Measurements from ENCODE around the gene TTC23. TPM values are rescaled to one million over a fixed set of nuclear protein-coding genes. Genes with fewer than 3 reads are reported as not detected.

Gene TTC23
- total and polyA plus RNA-seq, 4 experiments from 2014 or later, result 0.45 to 0.79 (median 0.67) TPM; not detected in 1

DNA sequence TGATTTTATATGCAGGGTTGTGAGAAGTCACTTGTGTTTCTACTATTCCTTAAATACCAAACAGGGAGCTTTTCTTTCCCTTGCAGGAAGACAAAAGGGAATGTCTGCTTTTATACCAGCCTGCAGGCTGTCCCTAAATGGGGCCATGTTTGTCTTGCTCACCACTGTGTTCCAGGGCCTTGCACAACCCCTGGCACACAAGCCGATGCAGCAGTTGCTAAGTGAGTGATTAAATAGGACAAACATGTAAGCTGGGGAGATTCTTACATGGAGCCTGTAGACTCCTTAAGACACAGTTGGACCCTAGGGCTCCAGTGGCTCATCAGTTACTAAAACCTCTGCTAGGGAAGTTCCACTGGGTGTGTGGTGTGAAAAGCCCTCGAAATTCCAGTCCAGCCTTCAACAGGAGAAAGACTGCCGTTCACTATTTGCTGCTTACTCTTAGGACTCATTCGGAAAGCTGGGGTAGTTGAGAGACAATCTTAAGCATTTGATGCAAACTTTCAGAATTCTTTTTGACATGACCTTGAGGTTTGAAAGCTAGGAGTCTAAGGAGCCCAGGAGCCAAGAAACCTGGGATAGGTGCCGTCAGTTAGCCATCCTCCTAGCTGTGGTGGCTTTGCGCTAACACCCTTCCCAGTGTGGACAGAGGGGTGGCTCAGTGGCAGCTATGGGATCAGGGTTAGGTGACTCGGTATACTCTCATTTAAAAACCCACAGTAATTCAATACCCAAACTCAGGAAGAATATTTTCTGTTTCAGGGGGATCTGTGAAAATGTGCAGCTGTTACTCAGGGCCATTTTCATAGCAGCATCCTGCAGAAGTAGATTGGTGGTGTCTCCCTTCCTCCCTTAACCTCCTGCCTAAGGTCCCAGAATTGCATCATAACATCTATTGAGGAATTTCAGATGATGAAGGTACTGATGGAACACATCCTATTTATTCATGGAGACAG is 105.4 kb downstream of the TTC23 start:
- DNase-seq, result no peak
- H3K36me3 ChIP-seq (ENCODE audit: insufficient read depth, low read length), result no peaks in the 10 kb centered on the region
- Mint-ChIP-seq H3K27me3 (no peaks in the 10 kb centered on the region), H3K4me3 (no peak overlapping the region), H3K4me1 (no peaks in the 10 kb centered on the region), H3K36me3 (no peaks in the 10 kb centered on the region), H3K27ac (no peak overlapping the region), H3K9me3 (no peaks in the 10 kb centered on the region)
- no peaks in the 10 kb centered on the region for H3K9me3 ChIP-seq (ENCODE audit: control insufficient read depth in 1 of 2, low read length in 2 of 2)
- H3K27me3 ChIP-seq (ENCODE audit: insufficient read depth, low read length), result no peaks in the 10 kb centered on the region
- ChIA-PET POLR2A (ENCODE audit: partially characterized antibody) (no interaction called here), CTCF (ENCODE audit: partially characterized antibody) (no interaction called here)
- no peak overlapping the region for H3K27ac ChIP-seq (ENCODE audit: low read depth, low read length)
- no peak overlapping the region for H3K4me3 ChIP-seq (ENCODE audit: low read length in 2 of 2)
- intact Hi-C loops (cut with micrococcal nuclease), result no loop called here
- H3K4me1 ChIP-seq (ENCODE audit: insufficient read depth, low read length), result no peaks in the 10 kb centered on the region

DNA sequence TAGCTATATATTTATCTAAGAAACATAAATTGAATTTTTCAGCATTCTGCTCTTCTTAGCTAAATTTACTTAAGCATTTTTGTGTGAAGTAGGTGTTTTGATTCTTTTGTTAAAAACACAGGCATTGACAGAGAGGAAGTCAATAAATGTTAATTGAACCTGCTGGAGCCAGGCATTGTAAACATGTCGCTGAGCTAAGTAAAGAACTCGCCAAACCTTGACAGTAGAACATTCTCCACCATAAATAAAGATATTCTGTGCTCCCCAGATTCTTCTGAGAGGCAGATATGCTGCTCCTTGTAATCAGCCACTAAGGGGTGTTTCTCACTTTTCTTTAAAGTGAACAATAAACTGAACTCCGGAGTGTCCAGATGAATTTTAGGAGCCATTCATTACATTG is 106.1 kb downstream of the TTC23 start:
- H3K36me3 ChIP-seq (ENCODE audit: insufficient read depth, low read length), result no peaks in the 10 kb centered on the region
- H3K27ac ChIP-seq (ENCODE audit: low read depth, low read length), result no peak overlapping the region
- H3K4me1 Mint-ChIP-seq, result no peaks in the 10 kb centered on the region
- intact Hi-C loops (cut with micrococcal nuclease), result no loop called here
- ChIA-PET CTCF (ENCODE audit: partially characterized antibody) (no interaction called here), POLR2A (ENCODE audit: partially characterized antibody) (no interaction called here)
- H3K4me3 Mint-ChIP-seq, result no peak overlapping the region
- no peaks in the 10 kb centered on the region for H3K4me1 ChIP-seq (ENCODE audit: insufficient read depth, low read length)
- no peak overlapping the region for H3K4me3 ChIP-seq (ENCODE audit: low read length in 2 of 2)
- no peaks in the 10 kb centered on the region for H3K9me3 ChIP-seq (ENCODE audit: control insufficient read depth in 1 of 2, low read length in 2 of 2)
- no peaks in the 10 kb centered on the region for H3K27me3 ChIP-seq (ENCODE audit: insufficient read depth, low read length)
- DNase-seq, result no peak
- H3K27me3 Mint-ChIP-seq, result no peaks in the 10 kb centered on the region
- H3K36me3 Mint-ChIP-seq, result no peaks in the 10 kb centered on the region
- H3K27ac Mint-ChIP-seq, result no peak overlapping the region
- no peaks in the 10 kb centered on the region for H3K9me3 Mint-ChIP-seq

DNA sequence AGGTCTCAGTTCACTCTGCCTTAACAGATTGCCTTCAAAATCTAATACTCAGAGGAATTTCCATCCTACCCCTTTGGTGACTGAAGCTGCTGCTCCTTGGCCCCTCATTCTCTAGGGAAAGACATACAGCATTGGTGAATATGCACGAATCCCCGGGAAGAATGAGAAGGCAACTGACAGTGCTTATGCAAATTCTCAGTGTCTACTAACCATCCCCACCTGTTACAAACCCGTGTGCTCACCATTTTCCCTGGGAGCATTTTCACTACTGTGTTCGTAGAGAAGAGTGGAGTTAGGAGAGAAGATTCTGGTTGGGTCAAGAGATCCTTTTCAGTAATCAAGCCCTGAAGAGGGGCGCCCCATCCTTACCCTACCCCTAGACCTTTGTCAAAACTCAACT is 106.8 kb downstream of the TTC23 start:
- H3K4me1 Mint-ChIP-seq, result no peaks in the 10 kb centered on the region
- H3K27ac ChIP-seq (ENCODE audit: low read depth, low read length), result no peak overlapping the region
- no peaks in the 10 kb centered on the region for H3K27me3 ChIP-seq (ENCODE audit: insufficient read depth, low read length)
- no peaks in the 10 kb centered on the region for H3K4me1 ChIP-seq (ENCODE audit: insufficient read depth, low read length)
- ChIA-PET POLR2A (ENCODE audit: partially characterized antibody) (no interaction called here), CTCF (ENCODE audit: partially characterized antibody) (no interaction called here)
- no peak overlapping the region for H3K4me3 ChIP-seq (ENCODE audit: low read length in 2 of 2)
- DNase-seq, result no peak
- no peaks in the 10 kb centered on the region for H3K9me3 ChIP-seq (ENCODE audit: control insufficient read depth in 1 of 2, low read length in 2 of 2)
- H3K27ac Mint-ChIP-seq, result no peak overlapping the region
- H3K4me3 Mint-ChIP-seq, result no peak overlapping the region
- H3K9me3 Mint-ChIP-seq, result no peaks in the 10 kb centered on the region
- H3K27me3 Mint-ChIP-seq, result no peaks in the 10 kb centered on the region
- H3K36me3 ChIP-seq (ENCODE audit: insufficient read depth, low read length), result no peaks in the 10 kb centered on the region
- H3K36me3 Mint-ChIP-seq, result no peaks in the 10 kb centered on the region
- intact Hi-C loops (cut with micrococcal nuclease), result no loop called here

DNA sequence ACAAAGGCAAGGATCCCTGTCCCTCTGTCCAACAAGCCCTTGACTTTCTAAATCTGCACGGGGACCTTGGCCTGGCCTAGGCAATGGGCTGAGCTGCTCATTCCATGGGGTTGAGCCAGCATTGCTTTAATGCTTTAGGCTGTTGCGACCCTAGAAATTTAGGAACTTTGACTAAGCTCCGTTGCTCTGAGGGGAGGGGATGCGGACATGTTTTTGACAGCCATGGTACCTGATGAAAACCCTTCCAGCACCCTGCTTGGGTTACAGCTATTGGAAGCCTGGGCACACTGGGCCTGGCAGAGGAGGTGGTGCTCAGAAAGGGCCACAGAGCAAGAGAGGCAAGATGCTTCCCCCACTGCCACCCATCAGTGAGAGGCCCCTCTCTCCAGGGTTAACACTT is 107.4 kb downstream of the TTC23 start:
- no peak for DNase-seq
- no peak overlapping the region for H3K4me3 Mint-ChIP-seq
- no peaks in the 10 kb centered on the region for H3K4me1 Mint-ChIP-seq
- Histone ChIP-seq H3K36me3 (ENCODE audit: insufficient read depth, low read length) (no peaks in the 10 kb centered on the region), H3K27ac (ENCODE audit: low read depth, low read length) (no peak overlapping the region), H3K27me3 (ENCODE audit: insufficient read depth, low read length) (no peaks in the 10 kb centered on the region), H3K4me1 (ENCODE audit: insufficient read depth, low read length) (no peaks in the 10 kb centered on the region), H3K9me3 (ENCODE audit: control insufficient read depth in 1 of 2, low read length in 2 of 2) (no peaks in the 10 kb centered on the region), H3K4me3 (ENCODE audit: low read length in 2 of 2) (no peak overlapping the region)
- POLR2A ChIA-PET (ENCODE audit: partially characterized antibody), result no interaction called here
- CTCF ChIA-PET (ENCODE audit: partially characterized antibody), result no interaction called here
- H3K9me3 Mint-ChIP-seq, result no peaks in the 10 kb centered on the region
- intact Hi-C loops (cut with micrococcal nuclease), result no loop called here
- H3K27me3 Mint-ChIP-seq, result no peaks in the 10 kb centered on the region
- no peaks in the 10 kb centered on the region for H3K36me3 Mint-ChIP-seq
- no peak overlapping the region for H3K27ac Mint-ChIP-seq

DNA sequence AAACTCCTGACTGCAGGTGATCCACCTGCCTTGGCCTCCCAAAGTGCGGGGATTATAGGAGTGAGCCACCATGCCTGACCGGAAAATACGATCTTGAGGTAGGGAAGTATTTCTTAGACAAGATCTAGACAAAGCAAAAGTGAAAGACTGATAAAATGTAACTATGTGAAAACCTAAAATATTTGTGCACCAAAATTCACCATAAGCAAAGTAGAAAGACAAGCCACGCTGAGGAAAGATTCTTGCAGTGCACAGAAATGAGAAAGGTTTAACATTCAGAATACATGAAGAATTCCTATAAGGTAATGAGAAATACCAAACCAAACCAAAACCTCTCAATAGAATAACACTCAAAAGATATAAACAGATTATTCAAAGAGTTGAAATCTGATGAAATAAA is 108.8 kb downstream of the TTC23 start:
- Histone ChIP-seq H3K4me3 (ENCODE audit: low read length in 2 of 2) (no peak overlapping the region), H3K27ac (ENCODE audit: low read depth, low read length) (no peak overlapping the region), H3K4me1 (ENCODE audit: insufficient read depth, low read length) (no peaks in the 10 kb centered on the region), H3K36me3 (ENCODE audit: insufficient read depth, low read length) (no peaks in the 10 kb centered on the region), H3K9me3 (ENCODE audit: control insufficient read depth in 1 of 2, low read length in 2 of 2) (no peaks in the 10 kb centered on the region), H3K27me3 (ENCODE audit: insufficient read depth, low read length) (no peaks in the 10 kb centered on the region)
- H3K9me3 Mint-ChIP-seq, result no peaks in the 10 kb centered on the region
- H3K27ac Mint-ChIP-seq, result no peak overlapping the region
- CTCF ChIA-PET (ENCODE audit: partially characterized antibody), result no interaction called here
- POLR2A ChIA-PET (ENCODE audit: partially characterized antibody), result no interaction called here
- H3K27me3 Mint-ChIP-seq, result no peaks in the 10 kb centered on the region
- DNase-seq, result no peak
- no peak overlapping the region for H3K4me3 Mint-ChIP-seq
- no peaks in the 10 kb centered on the region for H3K36me3 Mint-ChIP-seq
- intact Hi-C loops (cut with micrococcal nuclease), result no loop called here
- no peaks in the 10 kb centered on the region for H3K4me1 Mint-ChIP-seq

DNA sequence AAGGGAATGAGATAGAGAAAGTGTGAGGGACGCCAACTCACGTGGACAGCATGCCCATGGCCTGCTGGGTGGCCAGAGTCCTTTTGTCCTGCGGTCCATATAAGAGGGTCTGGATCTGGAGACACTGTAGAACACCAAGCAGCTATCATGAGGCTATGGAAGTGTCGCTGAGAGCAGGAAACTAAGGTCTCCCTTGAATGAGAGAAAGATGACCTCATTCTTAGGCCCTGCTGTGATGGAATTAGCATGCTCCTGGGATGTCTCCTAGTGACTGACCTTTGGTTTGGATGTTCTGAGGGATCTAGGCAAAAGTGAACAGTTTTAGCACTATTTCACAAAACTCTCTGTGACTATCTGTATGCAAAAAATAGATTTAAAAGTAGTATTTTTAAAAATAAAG is 110.1 kb downstream of the TTC23 start:
- ChIA-PET CTCF (ENCODE audit: partially characterized antibody) (interaction anchor here (1.0 kb wide), 1 partner anchor 39 kb away, joined by 3 read pairs; no protein-coding TSS in a partner anchor), POLR2A (ENCODE audit: partially characterized antibody) (no interaction called here)
- no peak overlapping the region for H3K27ac Mint-ChIP-seq

DNA sequence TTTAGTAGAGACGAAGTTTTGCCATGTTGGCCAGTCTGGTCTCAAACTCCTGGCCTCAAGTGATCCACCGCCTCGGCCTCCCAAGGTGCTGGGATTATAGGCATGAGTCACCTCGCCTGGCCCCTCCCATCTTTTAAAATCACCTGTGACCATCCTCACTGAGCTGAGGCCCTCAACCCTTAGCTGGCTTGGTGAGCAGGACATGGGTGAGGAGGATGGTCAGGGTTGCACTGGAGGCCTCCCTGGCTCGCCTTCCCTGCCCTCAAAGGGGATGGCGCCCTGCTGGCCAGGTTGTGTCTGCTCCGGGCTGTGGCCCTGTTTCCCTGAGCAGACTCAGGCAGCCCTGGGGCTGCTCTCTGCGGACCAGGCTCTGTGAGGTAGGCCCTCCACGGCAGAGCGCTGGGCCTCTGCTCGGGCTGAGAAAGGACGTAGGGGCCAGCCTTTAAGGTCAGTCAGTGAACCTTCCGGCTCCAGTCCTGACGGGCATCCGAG is 110.8 kb downstream of the TTC23 start:
- DNase-seq, result no peak
- H3K27ac ChIP-seq (ENCODE audit: low read depth, low read length), result no peak overlapping the region
- CTCF ChIA-PET (ENCODE audit: partially characterized antibody), result no interaction called here

More for the DNA sequence above, 110.1 kb downstream of the TTC23 start:
- no peak overlapping the region for H3K4me3 ChIP-seq (ENCODE audit: low read length in 2 of 2)
- no peaks in the 10 kb centered on the region for H3K9me3 ChIP-seq (ENCODE audit: control insufficient read depth in 1 of 2, low read length in 2 of 2)
- intact Hi-C loops (cut with micrococcal nuclease), result no loop called here
- H3K9me3 Mint-ChIP-seq, result no peaks in the 10 kb centered on the region
- H3K27me3 ChIP-seq (ENCODE audit: insufficient read depth, low read length), result no peaks in the 10 kb centered on the region
- DNase-seq, result no peak
- no peak overlapping the region for H3K4me3 Mint-ChIP-seq
- H3K36me3 ChIP-seq (ENCODE audit: insufficient read depth, low read length), result no peaks in the 10 kb centered on the region
- H3K27ac ChIP-seq (ENCODE audit: low read depth, low read length), result no peak overlapping the region
- no peaks in the 10 kb centered on the region for H3K27me3 Mint-ChIP-seq
- H3K36me3 Mint-ChIP-seq, result no peaks in the 10 kb centered on the region
- peaks cover 0 to 3% (median 0%) of the 10 kb centered on the region in 4 donors for H3K4me1 Mint-ChIP-seq
- H3K4me1 ChIP-seq (ENCODE audit: insufficient read depth, low read length), result no peaks in the 10 kb centered on the region

More for the DNA sequence above, 110.8 kb downstream of the TTC23 start:
- Mint-ChIP-seq H3K27me3 (no peaks in the 10 kb centered on the region), H3K4me1 (peaks cover 0 to 3% (median 0%) of the 10 kb centered on the region in 4 donors), H3K4me3 (no peak overlapping the region), H3K27ac (no peak overlapping the region), H3K9me3 (no peaks in the 10 kb centered on the region), H3K36me3 (no peaks in the 10 kb centered on the region)
- no peaks in the 10 kb centered on the region for H3K9me3 ChIP-seq (ENCODE audit: control insufficient read depth in 1 of 2, low read length in 2 of 2)
- H3K27me3 ChIP-seq (ENCODE audit: insufficient read depth, low read length), result no peaks in the 10 kb centered on the region
- POLR2A ChIA-PET (ENCODE audit: partially characterized antibody), result no interaction called here
- intact Hi-C loops (cut with micrococcal nuclease), result no loop called here
- H3K36me3 ChIP-seq (ENCODE audit: insufficient read depth, low read length), result no peaks in the 10 kb centered on the region
- H3K4me3 ChIP-seq (ENCODE audit: low read length in 2 of 2), result no peak overlapping the region
- H3K4me1 ChIP-seq (ENCODE audit: insufficient read depth, low read length), result no peaks in the 10 kb centered on the region

Measured in CD4-positive, alpha-beta memory T cell (primary cell).